ENCODE results near the gene WDR37. TPM values are rescaled to one million over a fixed set of nuclear protein-coding genes. Genes with fewer than 3 reads are reported as not detected.

The WDR37 gene
- total RNA-seq, 1 experiment from 2014 or later, result 6.9 TPM

GRCh38 chr10:1169981-1170866 is 114.0 kb downstream of the WDR37 start:
- DNase-seq (ENCODE audit: low read depth), result no peak

DNA sequence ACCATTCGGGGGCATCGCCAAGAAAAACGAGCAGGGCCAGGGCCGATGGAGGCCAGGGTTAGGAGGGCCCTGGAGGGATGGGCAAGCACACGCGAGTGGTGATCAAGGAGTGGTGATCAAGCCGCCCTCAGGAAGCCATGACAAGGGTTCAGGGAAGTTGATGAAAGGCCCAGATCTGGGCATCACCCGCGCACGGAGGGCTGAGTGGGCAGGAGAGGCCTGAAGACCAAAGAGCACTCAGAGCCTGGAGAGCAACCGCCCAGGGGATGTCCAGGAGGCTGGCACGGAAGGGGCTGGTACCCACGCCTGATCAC is 114.6 kb downstream of the WDR37 start:
- DNase-seq (ENCODE audit: low read depth), result no peak

DNA sequence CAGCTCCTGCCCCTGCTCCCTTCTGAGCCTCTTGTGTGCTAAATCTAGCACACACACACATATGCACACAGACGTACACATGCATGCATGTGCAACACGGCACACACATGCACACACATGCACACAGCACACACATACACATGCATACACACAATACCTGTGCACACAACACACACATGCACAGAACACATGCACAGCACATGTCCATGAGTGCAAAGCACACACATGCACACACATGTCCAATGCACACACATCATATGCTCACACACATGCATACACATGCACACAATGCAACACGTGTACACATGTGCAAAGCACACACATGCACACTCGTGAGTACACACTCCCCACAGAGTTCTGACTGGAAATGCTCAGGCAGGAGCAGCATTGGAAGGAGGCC is 115.0 kb downstream of the WDR37 start:
- DNase-seq (ENCODE audit: low read depth), result no peak

- no peak for DNase-seq (ENCODE audit: low read depth)
Observed at GRCh38 chr10:1171586-1171985, 115.4 kb downstream of the WDR37 start.

GRCh38 chr10:1172256-1172984 is 116.2 kb downstream of the WDR37 start:
- DNase-seq (ENCODE audit: low read depth), result no peak

GRCh38 chr10:1173091-1173490 is 116.9 kb downstream of the WDR37 start:
- no peak for DNase-seq (ENCODE audit: low read depth)

- no peak for DNase-seq (ENCODE audit: low read depth)
Observed at GRCh38 chr10:1174022-1174421, 117.8 kb downstream of the WDR37 start.

- DNase-seq (ENCODE audit: low read depth), result no peak
Observed at GRCh38 chr10:1175956-1176565, 119.9 kb downstream of the WDR37 start.

DNA sequence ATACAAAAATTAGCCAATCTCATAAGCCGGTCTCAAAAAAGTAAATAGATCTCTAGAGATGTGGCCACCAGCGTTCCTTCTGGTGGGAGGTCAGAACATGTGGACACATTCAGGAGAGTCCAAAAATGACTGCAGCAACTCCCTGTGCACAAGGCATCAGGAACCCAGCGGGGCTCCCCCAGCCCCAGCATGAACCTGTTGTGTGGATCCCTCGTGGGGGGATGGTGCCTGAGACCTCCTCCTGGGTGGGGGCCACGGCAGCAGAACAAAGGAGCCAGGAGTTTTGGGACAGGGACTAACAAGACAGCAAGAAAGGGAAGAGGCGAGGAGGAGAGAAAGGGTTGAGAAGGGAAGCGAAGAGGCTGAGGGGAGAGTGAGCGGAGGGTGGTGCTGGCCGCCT is 121.8 kb downstream of the WDR37 start:
- no peak for DNase-seq (ENCODE audit: low read depth)

- DNase-seq (ENCODE audit: low read depth), result no peak
Observed at GRCh38 chr10:1178506-1178905, 122.3 kb downstream of the WDR37 start.

GRCh38 chr10:1179346-1180070 is 123.3 kb downstream of the WDR37 start:
- DNase-seq (ENCODE audit: low read depth), result no peak

DNA sequence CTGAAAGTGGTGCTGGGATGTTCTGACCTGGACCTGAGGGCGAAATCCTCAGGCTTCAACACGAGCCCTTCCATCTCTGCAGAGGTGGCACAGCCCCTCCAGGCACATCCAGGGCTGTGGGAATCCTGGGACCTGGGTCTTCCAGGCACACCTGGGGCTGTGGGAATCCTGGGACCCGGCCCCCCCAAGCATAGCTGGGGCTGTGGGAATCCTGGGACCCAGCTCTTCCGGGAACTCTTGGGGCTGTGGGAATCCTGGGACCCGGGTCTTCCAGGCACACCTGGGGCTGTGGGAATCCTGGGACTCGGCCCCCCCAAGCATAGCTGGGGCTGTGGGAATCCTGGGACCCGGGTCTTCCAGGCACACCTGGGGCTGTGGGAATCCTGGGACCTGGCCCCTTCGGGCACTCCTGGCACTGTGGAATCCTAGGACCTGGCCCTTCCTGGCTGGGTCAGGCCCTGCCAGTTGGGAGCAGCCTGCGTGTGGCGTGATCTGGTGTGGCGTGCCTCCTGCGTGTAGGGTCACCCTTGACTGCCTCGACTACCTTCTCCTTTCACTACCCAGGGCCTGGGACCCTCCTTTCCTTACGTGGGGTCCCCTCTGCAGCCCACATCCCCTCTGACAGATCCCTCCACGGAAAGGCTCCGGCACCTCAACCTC is 124.0 kb downstream of the WDR37 start:
- DNase-seq (ENCODE audit: low read depth), result no peak

- DNase-seq (ENCODE audit: low read depth), result no peak
Observed at GRCh38 chr10:1180836-1181235, 124.7 kb downstream of the WDR37 start.

Other genes with a start within 250 kb of the WDR37 start
- gene LARP4B, start 124.7 kb upstream of the WDR37 start, total RNA-seq (2014; rRNA removed; shearing (Covaris generic)), result 21.9 and 23.6 TPM in 2 replicates
- gene GTPBP4, start 68.0 kb upstream of the WDR37 start, total RNA-seq (2014; rRNA removed; shearing (Covaris generic)), result 80.8 and 88.5 TPM in 2 replicates
- gene IDI2, start 30.5 kb upstream of the WDR37 start, total RNA-seq (2014; rRNA removed; shearing (Covaris generic)), result not detected in 2 replicates
- gene IDI1, start 7.3 kb upstream of the WDR37 start, total RNA-seq (2014; rRNA removed; shearing (Covaris generic)), result 48.6 and 50.8 TPM in 2 replicates

All from Daoy (cell line).